DMS79 (cell line): Measurements from ENCODE around the gene TRPM2.
"Not testable (repeated sequence)": the region's sequence is repeated elsewhere in the genome, so short reads cannot be mapped to it uniquely, and the experiment has no call there.

Experiments used
- DNase-seq: peaks from one replicate; lab custom pipeline; 2025; lab: John Stamatoyannopoulos, UW

TRPM2 gene

DNA sequence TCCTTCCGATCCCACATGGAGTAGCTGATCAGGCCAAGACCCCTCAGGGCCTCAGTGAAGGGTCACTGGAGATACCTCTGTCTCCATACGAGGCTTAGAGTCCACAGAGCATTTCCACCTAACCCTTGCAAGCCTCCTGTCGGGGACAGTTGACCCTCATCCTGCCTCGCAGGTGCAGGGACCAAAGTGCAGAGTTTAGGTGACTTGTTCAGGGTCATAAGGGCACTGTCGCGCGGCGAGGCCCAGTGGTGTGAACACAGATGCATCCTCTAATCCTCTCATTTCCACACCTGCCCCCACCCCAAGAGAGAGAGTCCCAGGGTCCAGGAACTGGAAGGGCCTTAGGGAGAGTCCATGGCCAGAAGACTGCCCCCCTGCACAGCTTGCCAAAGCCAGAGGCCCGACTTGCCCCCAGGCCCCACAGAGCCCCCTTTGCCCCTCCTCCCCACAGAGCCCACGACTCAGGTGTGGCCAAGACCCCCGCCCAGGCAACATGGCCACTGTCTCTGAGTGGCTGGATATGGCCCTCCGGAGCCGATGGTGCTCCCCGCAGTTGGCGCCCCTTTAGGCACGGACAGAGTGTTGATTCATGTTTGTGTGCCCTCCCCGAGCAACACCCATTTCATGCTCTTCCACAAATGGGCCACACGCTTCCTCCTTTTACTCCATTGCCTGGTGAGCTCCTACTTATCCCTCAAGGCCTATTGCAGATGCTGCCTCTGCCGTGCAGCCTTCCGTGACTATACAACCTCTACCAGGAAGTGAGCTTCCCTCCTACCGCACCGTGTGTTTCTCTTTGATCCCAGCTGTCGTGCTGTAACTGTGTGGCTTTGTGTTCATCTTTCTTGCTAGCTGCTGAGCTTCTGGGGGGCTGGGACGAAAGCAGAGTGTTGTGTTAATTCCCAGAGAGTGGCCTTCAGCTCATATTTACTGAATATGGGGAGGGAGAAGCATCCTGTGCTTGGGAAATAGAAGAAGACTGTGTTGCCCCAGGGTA is 1.7 kb downstream of the TRPM2 start:
- DNase-seq, result no peak

DNA sequence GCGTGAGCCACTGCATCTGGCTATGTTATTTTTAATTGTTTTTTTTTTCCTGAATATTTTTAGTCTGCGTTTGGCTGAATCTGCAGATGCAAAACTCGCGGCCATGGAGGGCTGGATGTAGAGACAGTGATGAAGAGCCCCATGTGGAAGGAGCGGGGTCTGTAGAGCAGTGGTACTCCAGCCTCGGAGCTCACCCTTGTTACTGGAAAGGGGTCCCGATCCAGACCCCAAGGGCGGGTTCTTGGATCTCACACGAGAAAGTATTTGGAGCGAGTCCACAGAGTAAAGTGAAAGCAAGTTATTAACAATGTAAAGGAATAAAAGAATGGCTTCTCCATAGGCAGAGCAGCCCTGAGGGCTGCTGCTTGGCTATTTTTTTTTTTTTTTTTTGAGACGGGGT is 2.7 kb downstream of the TRPM2 start:
- DNase-seq, result no peak

DNA sequence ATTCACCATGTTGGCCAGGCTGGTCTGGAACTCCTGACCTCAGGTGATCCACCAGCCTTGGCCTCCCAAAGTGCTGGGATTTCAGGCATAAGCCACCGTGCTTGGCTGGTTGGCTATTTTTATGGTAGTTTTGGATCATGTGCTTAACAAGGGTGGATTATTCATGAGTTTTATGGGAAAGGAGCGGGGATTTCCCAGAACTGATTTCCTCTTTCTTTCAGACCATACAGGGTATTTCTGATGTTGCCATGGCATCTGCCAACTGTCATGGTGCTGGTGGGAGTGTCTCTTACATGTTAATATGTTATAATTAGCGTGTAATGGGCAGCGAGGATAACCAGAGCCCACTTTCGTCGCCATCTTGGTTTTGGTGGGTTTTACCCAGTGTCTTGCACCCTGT is 3.2 kb downstream of the TRPM2 start:
- DNase-seq, result no peak

DNA sequence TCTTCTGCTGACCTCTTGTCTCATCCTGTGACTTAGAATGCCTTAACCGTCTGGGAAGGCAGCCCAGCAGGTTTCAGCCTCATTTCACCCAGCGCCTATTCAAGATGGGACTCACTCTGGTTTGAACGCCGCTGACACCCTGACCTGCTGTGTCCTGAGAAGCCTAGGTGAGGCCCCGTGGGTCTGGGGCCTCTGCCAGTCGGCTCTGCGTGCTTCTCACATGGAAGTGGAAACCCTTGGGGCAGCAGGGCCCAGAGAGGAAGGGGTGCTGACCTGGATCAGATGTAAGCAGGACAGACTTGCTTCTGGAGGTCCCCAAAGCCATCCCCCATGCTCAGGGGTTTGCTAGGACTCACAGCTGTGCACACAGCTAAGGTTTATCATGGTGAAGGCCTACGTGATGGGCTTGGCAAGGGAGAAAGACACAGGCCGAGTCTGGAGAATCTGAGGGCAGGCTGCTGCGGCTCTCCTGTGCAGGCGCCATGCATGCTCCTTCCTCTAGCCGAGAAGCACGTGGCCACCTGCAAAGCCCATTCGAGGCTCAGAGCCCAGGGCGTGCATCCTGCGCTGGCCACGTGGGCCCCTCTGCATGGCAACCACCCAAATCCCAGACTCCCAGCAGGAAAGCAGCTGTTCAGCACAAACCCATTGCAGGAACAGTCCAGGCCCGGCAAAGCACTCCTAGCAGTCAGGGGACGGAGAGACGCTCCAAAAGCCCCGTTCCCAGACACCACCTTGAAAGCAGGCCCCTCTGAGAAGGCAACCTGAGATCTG is 3.8 kb downstream of the TRPM2 start:
- DNase-seq, result no peak

DNA sequence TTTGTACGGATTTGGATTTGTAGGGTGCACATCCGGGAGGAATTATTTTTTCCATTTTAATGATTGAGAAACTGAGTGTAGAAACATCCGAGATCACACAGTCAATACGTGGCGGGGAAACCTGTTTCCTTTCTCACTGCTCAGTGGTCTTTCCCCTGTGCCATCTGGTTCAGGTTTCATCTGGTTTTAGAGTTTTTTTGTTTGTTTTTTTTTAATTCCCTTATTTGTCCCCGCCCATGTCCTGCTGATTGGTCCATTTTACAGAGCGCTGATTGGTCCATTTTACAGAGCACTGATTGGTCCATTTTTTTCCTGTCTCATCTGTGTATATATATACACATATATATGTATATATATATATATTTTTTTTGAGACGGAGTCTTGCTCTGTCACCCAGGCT is 6.0 kb downstream of the TRPM2 start:
- no peak for DNase-seq

DNA sequence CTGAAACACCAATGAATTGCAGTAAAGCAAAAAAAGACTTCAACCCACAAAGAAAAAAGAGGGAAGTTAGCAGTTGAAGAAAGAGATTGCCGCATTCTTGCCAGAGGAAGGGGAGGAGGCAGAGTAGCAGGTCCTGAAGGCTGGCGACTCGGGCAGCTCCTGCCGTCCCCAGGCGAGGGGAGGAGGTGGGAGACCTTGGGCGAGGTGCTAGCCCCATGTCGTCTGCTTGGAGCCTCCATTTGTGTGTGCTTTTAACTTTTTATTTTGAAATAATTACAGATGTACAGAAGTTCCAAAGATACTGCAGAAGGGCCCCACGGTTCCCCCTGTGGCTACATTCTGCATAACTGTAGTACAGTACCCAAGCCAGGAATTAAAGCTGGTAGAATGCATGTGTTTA is 6.7 kb downstream of the TRPM2 start:
- DNase-seq, result no peak

DNA sequence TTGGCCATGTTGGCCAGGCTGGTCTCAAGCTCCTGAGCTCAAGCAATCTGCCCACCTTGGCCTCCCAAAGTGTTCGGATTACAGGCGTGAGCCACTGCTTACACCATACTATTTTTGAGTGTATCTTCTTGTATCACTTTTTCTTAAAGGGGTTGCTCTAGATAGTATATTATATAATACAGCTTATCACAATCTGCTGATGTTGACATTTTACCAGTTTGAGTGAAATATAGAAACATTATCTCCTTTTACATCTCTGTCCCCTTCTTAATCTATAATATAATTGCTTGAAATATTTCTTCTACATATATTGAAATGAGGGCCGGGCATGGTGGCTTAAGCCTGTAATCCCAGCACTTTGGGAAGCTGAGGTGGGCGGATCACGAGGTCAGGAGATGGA is 8.5 kb downstream of the TRPM2 start:
- DNase-seq, result not testable (repeated sequence)

DNA sequence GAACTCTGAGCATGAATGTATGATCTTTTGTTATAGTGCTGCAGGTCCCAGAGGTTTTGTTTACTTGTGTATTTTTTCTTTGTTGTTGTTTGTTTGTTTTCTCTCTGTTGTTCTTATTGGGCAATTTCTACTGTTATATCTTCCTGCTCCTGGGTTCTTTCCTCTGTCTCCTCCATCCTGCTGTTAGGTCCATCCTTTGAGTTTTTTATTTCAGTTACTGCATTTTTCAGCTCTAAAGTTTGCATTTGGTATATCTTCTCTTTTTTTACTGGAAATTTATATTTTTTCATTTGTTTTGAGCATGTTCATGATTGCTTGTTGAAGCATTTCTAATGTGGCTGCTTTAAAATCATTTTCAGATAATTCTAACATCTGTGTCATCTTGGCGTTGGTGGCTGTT is 9.9 kb downstream of the TRPM2 start:
- DNase-seq, result no peak

DNA sequence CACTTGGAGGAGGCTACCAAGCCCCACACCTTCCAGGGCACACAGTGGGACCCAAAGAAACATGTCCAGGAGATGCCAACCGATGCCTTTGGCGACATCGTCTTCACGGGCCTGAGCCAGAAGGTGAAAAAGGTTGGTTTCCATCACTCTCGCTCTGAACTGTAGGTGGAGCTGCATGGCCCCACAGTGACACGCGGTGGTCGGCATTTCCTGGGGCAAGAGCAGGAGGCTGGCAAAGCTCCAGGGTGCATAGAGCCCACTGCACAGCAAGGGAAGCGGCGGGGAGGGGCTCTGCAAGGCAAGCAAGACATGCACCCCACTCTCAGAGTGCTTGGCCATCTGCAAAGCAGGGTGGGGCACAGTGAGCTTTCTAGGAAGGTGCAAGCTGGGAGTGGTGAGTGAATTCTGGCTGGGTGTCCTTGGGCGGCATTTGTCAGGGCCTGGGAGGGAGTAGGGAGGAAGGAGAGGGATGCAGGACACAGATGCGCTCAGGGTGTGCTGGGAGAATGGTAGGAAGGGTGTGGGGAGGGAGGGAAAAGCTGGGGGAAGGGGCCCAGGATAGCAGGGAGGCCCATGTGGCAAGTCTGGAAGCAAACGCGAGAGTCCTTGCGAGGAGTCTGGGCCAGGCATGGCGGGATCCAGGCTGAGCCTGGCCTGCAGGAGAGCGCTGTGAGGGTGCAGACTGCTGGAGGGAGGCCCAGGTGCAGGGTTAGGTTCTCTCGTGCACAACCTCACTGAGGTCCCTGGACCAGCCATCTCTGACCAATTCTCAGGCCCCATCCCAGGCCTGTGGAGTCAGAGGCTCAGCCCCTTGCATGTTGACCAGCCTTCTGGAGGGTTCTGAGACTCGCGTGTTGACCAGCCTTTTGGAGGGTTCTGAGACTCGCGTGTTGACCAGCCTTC is 11.0 kb downstream of the TRPM2 start:
- no peak for DNase-seq

DNA sequence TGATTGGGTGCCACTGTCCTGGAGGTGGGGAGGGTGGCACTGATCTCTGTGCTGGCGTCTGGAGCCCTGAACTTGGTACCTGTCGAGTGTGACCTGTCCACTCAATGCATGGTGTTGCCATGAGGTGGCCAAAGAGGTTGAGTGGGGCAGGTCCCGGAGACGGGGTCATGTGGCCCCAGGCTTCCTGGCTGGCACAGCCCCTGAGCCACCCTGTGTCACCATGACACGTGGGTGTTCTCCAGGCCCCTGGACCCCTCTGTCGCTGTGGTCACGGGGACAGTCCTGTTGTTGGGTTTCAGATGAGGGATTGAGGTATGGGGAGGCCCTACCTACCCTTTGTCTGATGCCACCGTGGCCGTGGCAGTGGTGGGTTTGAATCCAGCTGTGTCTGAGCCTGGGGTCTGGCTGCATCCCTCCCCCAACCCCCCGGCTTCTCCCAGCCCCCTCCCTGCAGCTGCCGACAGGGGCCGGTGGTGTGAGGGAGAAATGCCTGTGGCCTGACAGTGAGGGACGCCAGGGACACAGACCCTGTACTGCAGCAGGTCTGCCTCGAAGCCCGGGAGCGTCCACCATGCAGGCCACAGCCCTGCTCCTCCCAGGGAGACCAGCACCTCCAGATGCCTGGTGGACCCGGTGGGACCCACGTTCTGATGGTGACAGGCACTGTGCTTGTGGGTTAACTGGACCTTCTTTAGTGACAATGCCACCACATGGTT is 12.0 kb downstream of the TRPM2 start:
- no peak for DNase-seq

DNA sequence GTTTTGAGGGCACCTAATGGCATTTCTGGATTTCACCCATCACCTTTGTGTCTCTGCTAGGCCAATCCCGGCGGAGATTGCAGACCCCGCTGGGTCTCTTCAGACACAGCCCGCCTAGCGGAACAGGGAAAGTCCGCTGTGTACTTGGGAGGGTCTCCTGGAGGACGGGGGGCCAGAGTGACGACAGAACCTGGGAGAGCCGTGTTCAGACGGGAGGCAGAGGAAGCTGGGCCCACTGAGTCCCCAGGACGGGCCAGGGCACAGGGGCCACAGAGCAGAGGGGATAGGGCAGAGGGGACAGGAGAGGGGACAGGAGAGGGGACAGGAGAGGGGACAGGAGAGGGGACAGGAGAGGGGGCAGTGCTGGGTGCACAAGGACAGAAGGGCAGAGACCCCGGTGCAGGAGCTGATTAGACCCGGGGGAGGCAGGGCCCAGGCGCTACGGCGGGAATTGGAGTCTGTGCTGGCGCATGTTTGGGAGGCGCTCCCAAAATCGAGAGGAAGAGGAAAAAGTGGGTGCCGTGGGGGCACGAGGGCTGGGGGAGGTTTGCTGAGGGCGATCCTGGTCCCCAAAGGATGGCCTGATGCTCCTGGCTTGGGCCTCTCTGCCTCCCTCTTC is 12.7 kb downstream of the TRPM2 start:
- DNase-seq, result no peak

DNA sequence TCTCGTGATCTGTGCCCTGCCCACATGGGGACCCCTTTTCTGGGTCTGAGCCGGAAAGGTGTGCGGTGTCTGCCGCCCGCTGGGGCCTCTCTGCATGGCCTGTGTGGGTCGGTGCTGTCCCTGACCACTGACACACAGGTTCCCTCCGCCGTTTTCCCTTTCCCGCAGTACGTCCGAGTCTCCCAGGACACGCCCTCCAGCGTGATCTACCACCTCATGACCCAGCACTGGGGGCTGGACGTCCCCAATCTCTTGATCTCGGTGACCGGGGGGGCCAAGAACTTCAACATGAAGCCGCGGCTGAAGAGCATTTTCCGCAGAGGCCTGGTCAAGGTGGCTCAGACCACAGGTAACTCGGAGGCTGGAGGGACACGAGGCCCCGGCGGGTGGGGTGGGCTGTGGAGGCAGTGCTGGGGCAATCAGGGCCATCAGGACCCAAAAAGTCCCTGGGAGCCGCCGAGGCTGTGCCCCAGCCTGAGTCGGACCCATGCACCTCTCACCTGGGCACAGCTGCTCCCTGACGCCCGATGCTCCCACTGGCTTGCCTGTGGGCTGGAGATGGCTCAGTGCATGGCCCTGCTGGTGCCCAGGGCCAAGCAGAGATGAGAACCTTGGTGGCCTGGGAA is 13.3 kb downstream of the TRPM2 start:
- no peak for DNase-seq

DNA sequence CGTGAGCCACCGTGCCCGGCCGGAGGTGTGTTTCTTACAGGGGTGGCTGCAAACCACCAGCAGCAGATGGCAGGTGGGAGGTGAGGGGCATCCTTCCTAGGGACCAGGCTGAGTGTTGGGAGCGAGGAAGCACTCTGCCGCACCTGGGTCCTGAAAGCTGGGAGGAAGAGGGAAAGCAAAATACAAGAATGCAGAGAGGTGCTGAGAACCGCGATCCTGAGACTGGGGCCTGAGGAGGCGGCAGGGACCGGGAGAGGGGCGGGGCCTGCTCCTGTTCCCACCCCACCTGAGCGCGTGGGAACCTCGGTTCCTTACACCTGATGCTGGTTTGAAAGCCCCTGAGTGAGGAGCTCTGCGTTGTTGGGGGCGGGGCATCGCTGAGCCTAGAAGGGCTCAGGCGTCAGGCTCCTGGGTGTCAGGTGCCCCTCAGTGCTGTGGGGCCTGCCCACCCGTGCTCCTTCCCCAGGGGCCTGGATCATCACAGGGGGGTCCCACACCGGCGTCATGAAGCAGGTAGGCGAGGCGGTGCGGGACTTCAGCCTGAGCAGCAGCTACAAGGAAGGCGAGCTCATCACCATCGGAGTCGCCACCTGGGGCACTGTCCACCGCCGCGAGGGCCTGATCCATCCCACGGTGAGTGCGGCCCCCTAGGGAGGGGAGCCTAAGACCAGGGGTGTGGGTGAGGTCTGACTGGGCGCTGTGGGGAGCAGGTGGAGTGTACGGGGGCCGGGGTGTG is 15.5 kb downstream of the TRPM2 start:
- DNase-seq, result no peak

DNA sequence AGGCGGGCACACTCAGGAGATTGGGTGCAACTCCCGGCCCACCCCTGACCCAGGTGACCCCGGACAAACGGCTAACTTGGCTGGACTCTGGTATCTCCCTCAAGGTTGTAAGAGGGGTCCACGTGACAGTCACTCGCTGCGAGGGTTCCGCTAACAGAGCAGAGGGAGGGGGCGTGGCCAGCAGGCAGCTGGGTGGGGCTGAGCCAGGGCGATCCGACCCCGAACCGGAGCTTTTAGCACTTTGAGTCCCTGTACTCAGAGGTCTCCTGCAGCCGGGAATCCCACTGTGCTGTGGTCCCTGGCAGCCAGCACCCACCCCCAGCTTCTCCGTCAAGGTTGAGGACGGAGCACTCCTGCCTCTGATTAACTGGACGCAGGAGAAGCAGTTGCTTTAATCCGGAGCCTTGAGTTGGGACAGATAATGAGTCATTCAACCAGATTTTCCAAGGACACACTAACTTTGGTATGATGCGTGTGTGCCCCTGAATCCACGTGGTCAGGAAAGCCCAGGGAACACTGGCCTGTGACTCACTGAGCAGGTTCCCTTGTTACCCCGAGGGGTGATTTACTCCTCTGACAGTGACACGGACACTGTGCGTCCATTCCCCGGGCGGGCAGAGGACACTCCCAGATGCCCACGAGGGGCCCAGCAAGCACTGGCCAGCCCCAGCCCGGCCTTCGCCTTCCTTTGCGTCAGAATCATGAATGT is 16.8 kb downstream of the TRPM2 start:
- no peak for DNase-seq

DNA sequence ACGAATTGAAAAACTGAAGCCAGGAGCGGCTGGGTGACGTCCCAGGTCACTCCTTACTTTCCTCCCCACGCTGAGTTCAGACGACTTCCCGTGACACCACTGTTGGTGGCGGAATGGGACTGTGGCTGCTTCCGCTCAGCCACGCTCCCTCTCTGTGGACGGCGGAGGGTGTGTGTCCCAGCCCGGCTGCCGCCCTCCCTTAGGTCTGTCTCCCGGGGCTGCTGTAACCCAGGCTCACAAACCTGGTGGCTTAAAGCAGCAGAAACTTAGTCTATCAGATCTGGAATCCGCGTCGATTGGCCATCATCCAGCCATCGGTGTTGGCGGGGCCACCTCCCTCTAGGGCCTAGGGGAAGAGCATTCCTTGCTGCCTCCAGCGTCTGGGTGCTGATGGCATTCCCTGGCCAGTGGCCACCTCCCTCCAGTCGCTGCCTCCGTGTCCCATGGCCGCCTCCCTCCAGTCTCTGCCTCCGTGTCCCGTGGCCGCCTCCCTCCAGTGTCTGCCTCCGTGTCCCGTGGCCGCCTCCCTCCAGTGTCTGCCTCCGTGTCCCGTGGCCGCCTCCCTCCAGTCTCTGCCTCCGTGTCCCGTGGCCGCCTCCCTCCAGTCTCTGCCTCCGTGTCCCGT is 17.5 kb downstream of the TRPM2 start:
- no peak for DNase-seq

DNA sequence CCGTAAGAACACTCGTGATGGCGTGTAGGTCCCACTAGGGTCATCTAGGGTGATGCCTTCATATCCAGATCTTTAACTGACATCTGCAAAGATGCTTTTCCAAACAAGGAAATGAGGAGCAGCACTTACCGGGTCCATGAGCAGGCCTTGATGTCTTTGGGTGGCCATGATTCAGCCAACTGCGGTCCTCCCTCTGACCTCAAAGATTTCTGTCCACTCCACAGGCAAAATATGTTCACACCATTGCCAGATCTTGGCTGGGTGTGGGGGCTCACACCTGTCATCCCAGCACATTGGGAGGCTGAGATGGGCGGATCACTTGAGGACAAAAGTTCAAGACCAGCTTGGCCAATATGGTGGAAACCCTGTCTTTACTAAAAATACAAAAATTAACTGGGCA is 18.2 kb downstream of the TRPM2 start:
- no peak for DNase-seq

DNA sequence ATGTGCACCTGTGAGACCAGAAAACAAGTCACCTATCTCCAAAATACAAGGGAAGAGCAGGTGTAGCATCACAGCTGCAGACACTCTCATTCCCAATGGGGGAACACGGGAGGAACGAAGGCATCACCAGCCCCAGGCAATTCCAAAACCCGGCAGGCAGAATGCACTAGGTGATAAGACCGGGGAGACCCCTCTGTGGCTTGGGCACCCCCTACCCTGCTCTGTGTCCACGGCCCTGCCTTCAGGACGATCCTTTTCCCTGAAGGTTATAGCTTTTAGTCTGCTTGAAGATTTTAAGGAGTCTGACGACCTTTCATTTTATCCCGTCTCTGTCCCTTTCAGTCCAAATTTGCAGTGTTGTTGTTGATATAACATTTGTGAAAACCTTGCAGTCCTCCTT is 19.2 kb downstream of the TRPM2 start:
- no peak for DNase-seq

DNA sequence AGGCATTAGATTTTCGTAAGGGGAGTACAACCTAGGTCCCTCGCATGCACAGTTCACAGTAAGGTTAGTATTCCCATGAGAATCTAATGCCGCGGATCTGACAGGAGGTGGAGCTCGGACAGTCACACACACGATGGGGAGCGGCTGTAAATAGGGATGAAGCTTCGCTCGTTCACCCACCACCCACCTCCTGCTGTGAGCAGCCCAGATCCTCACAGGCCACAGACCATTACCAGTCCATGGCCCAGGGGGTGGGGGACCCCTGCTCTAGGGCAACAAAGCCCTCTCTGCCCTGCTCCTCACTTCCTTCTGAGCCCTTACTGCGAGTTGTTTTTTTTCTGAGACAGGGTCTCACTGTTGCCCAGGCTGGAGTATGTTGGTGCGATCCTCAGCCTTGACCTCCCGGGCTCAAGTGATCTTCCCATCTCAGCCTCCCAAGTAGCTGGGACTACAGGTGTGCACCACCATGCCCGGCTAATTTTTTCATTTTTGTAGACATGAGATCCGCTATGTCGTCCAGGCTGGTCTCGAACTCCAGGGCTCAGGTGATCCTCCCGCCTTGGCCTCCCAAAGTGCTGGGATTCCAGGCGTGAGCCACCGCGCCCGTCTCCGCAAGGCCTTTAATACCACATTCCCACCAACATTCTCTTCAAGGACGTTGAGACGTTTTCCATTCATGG is 21.3 kb downstream of the TRPM2 start:
- DNase-seq, result no peak
